Mesenchymal stem cell (in vitro differentiated cells and primary cell): ENCODE data around the gene UPP2.

Experiments used
- DNase-seq: peaks from one replicate; pipeline ENCODE4 v3.0.0-alpha.2; 2013
- H2AFZ ChIP-seq: one replicate; pipeline ENCODE4 v1.6.1; 2013; ENCODE audit warnings: low read depth, mild to moderate bottlenecking, control low read depth, inconsistent platforms, low read length, moderate library complexity
- H2AK5ac ChIP-seq: 2 replicates; pipeline ENCODE4 v1.6.1; 2013; ENCODE audit warnings: low read length, moderate library complexity, mild to moderate bottlenecking, inconsistent platforms; ENCODE audit not compliant: severe bottlenecking
- H2BK120ac ChIP-seq: one replicate; pipeline ENCODE4 v1.6.1; 2013; ENCODE audit warnings: low read depth, mild to moderate bottlenecking, inconsistent platforms, low read length, moderate library complexity
- H2BK12ac ChIP-seq, 2 experiments: one replicate each; pipeline ENCODE4 v1.6.1; 2013; ENCODE audit warnings: inconsistent platforms in 2 of 2, low read length in 2 of 2, mild to moderate bottlenecking in 2 of 2, moderate library complexity in 2 of 2, control low read depth in 1 of 2
- H2BK15ac ChIP-seq: one replicate; pipeline ENCODE4 v1.6.1; 2013; ENCODE audit warnings: mild to moderate bottlenecking, low read depth, inconsistent platforms; ENCODE audit not compliant: poor library complexity, severe bottlenecking
- H2BK5ac ChIP-seq: 2 replicates; pipeline ENCODE4 v1.6.1; 2013; ENCODE audit warnings: low read depth, mild to moderate bottlenecking, low read length, control low read depth, inconsistent platforms; ENCODE audit not compliant: poor library complexity, severe bottlenecking
- H3K14ac ChIP-seq, 2 experiments: one replicate each; pipeline ENCODE4 v1.6.1; 2013; ENCODE audit warnings: inconsistent platforms in 2 of 2, low read length in 2 of 2, control low read depth in 1 of 2, mild to moderate bottlenecking in 1 of 2, moderate library complexity in 1 of 2
- H3K18ac ChIP-seq, 2 experiments: one replicate each; pipeline ENCODE4 v1.6.1; 2013; ENCODE audit warnings: inconsistent platforms in 2 of 2, low read length in 2 of 2, control low read depth in 1 of 2, low read depth in 1 of 2, mild to moderate bottlenecking in 1 of 2
- H3K23ac ChIP-seq, 2 experiments: one replicate each; pipeline ENCODE4 v1.6.1; 2013; ENCODE audit warnings: inconsistent platforms in 2 of 2, low read length in 2 of 2, mild to moderate bottlenecking in 2 of 2, moderate library complexity in 2 of 2, control low read depth in 1 of 2
- H3K27ac ChIP-seq: 2 replicates; pipeline ENCODE4 v1.5.1; 2013; ENCODE audit warnings: mild to moderate bottlenecking, moderate library complexity, low read length, control low read depth, inconsistent platforms; ENCODE audit not compliant: poor library complexity, severe bottlenecking
- H3K27me3 ChIP-seq, 2 experiments: 2 replicates each; pipeline versions ENCODE4 v1.6.1 to v1.7.0; 2013; ENCODE audit warnings: low read length in 2 of 2, mild to moderate bottlenecking in 2 of 2, moderate library complexity in 2 of 2, control low read depth in 1 of 2, inconsistent platforms in 1 of 2; ENCODE audit not compliant: control insufficient read depth in 1 of 2, insufficient read depth in 1 of 2
- H3K36me3 ChIP-seq, 2 experiments: 2 replicates each; pipeline versions ENCODE4 v1.6.1 to v1.7.0; 2013; ENCODE audit warnings: low read length in 2 of 2, control low read depth in 1 of 2, inconsistent platforms in 1 of 2, low read depth in 1 of 2, mild to moderate bottlenecking in 1 of 2; ENCODE audit not compliant: insufficient read depth in 2 of 2, control insufficient read depth in 1 of 2
- H3K4ac ChIP-seq, 2 experiments: one replicate each; pipeline ENCODE4 v1.6.1; 2013; ENCODE audit warnings: inconsistent platforms in 2 of 2, low read length in 2 of 2, mild to moderate bottlenecking in 2 of 2, moderate library complexity in 2 of 2, control low read depth in 1 of 2, low read depth in 1 of 2
- H3K4me1 ChIP-seq: 2 replicates; pipeline ENCODE4 v1.6.1; 2013; ENCODE audit warnings: low read depth, low read length, control low read depth; ENCODE audit not compliant: control insufficient read depth, insufficient read depth
- H3K4me2 ChIP-seq: 2 replicates; pipeline ENCODE4 v1.6.1; 2013; ENCODE audit warnings: low read length, mild to moderate bottlenecking, inconsistent platforms; ENCODE audit not compliant: poor library complexity, severe bottlenecking
- H3K4me3 ChIP-seq, 2 experiments: 2 replicates each; pipeline versions ENCODE4 v1.5.1 to v1.7.0; 2013; ENCODE audit warnings: low read length in 2 of 2, mild to moderate bottlenecking in 2 of 2, control low read depth in 1 of 2, low read depth in 1 of 2; ENCODE audit not compliant: insufficient read depth in 1 of 2
- H3K79me1 ChIP-seq: replicated peaks from 2 replicates; pipeline ENCODE4 v1.6.1; 2013; ENCODE audit warnings: mild to moderate bottlenecking, control low read depth, low read length, inconsistent platforms; ENCODE audit not compliant: poor library complexity, severe bottlenecking
- H3K9ac ChIP-seq: 2 replicates; pipeline ENCODE4 v1.7.0; 2013; ENCODE audit warnings: mild to moderate bottlenecking, low read length, moderate library complexity
- H3K9me3 ChIP-seq: 2 replicates; pipeline ENCODE4 v1.7.0; 2013; ENCODE audit warnings: mild to moderate bottlenecking, low read length; ENCODE audit not compliant: control insufficient read depth
- H4K8ac ChIP-seq: one replicate; pipeline ENCODE4 v1.6.1; 2013; ENCODE audit warnings: inconsistent platforms, mild to moderate bottlenecking, low read length, moderate library complexity
- H4K91ac ChIP-seq: one replicate; pipeline ENCODE4 v1.6.1; 2013; ENCODE audit warnings: mild to moderate bottlenecking, low read length, inconsistent platforms
- WGBS: methylation state at CpG from one replicate; pipeline ENCODE4 v1.1.7; 2013; ENCODE audit warnings: mixed read lengths; 5-methylcytosine and 5-hydroxymethylcytosine counted together

Gene UPP2

DNA sequence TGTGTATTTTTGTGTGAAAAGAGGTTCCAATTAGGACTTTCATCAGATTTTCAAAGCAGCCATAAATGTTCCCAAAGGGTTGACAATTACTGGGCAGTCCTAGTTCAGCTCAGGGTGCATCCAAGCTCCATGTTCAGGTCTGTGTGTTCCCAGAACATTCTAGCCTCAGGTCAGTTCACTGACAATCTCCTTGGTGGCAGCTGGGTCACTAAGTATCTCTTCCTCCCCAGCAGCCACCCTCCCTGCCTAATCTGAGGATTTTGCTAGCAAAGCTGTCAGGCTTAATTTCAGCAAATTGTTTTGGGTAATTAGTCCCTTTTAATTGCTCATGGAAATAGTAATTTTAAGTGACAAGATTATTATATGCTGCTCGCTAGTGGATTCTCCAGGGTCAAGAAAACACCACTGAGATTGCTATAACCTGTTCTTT, 29.8 kb downstream of the UPP2 start:
- no peak overlapping the region for H3K14ac ChIP-seq
- no peaks in the 10 kb centered on the region for H3K79me1 ChIP-seq
- H3K4me2 ChIP-seq: no peak overlapping the region
- H3K27ac ChIP-seq: peak overlapping the region; percentile 74
- DNase-seq: no peak
- no peak overlapping the region for H3K18ac ChIP-seq
- no peak overlapping the region for H3K23ac ChIP-seq
- no peak overlapping the region for H2BK15ac ChIP-seq
- H3K4ac ChIP-seq: no peak overlapping the region
- no peak overlapping the region for H2BK120ac ChIP-seq
- no peak overlapping the region for H2BK5ac ChIP-seq
- H3K9me3 ChIP-seq: no peaks in the 10 kb centered on the region
- no peak overlapping the region for H3K4me3 ChIP-seq
- WGBS: 80% methylated on average over 1 of the region's 1 CpG
- H2BK12ac ChIP-seq: no peak overlapping the region
- peak overlapping the region; percentile 18 for H2AK5ac ChIP-seq
- no peak overlapping the region for H2AFZ ChIP-seq
- H4K91ac ChIP-seq: no peak overlapping the region
- H4K8ac ChIP-seq: no peak overlapping the region
- H3K36me3 ChIP-seq: no peaks in the 10 kb centered on the region
- no peak overlapping the region for H3K9ac ChIP-seq
- H3K4me1 ChIP-seq: peaks cover 9% of the 10 kb centered on the region
- no peaks in the 10 kb centered on the region for H3K27me3 ChIP-seq

DNA sequence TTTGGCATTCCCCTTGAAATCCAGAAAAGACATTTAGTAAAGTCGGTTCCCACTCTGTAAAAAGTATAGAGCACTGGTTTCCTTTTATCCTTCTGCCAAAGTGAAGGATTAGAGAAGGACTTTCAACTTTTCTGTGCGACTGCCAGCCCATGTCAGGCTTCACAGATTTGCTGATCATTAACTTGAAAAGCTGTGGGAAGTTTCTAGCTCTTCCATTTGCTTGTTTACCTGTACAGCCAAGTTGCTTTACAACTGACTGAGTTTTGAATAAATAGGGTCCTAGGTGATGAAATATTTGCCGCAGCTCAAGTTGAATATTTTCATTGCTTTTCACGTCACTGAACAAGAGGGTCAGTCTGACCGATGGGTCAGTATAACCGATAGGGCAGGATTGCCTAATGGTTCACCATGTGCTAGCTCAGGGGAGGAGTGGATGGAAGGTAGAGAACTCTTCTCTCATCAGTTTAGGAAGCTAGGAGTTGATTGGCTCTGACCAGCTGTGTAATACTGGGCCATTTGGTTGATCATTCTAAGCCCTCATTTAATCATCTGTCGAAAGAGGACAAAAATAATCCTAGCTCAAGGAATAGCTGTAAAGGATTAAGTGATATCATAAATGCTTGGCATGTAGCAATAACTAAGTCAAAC, 30.4 kb downstream of the UPP2 start:
- WGBS: 91% methylated on average over 7 of the region's 7 CpGs
- Histone ChIP-seq H3K27ac (peak overlapping the region; percentile 74), H4K91ac (no peak overlapping the region), H3K36me3 (no peaks in the 10 kb centered on the region), H4K8ac (no peak overlapping the region), H3K14ac (no peak overlapping the region), H2BK12ac (no peak overlapping the region), H3K23ac (no peak overlapping the region), H3K4me3 (no peak overlapping the region), H3K27me3 (no peaks in the 10 kb centered on the region), H3K79me1 (no peaks in the 10 kb centered on the region), H3K4me2 (peak overlapping the region; percentile 29), H2BK120ac (no peak overlapping the region), H2AK5ac (no peak overlapping the region), H2BK5ac (no peak overlapping the region), H3K9ac (no peak overlapping the region), H2BK15ac (no peak overlapping the region), H3K18ac (no peak overlapping the region), H3K9me3 (no peaks in the 10 kb centered on the region), H2AFZ (no peak overlapping the region), H3K4ac (no peak overlapping the region), H3K4me1 (peaks cover 9% of the 10 kb centered on the region)
- no peak for DNase-seq

DNA sequence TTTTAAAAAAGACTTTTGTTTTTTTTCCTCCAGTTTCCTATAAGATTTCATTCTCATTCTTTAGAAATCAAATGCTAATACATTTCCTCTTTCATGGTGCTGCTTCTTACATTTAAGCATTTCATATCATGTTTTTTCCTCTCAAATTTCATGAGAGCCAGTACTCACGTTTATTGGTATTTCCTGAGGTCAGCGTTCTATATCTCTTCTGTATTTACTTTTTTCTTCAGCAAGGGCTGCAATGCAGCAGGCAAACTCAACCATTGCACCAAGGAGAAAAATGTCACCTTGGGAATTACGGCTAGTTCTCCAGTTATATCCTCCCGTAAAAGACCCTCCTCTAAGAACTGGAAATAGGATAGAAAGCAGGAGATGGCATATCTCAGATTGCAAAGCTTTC, 32.4 kb downstream of the UPP2 start:
- H3K79me1 ChIP-seq: no peaks in the 10 kb centered on the region
- H3K27ac ChIP-seq: no peak overlapping the region
- no peak overlapping the region for H3K4me2 ChIP-seq
- H3K9me3 ChIP-seq: no peaks in the 10 kb centered on the region
- no peak overlapping the region for H3K4me3 ChIP-seq
- H3K27me3 ChIP-seq: no peaks in the 10 kb centered on the region
- no peak overlapping the region for H2BK120ac ChIP-seq
- H3K18ac ChIP-seq: no peak overlapping the region
- no peak for DNase-seq
- no peak overlapping the region for H2AFZ ChIP-seq
- H3K36me3 ChIP-seq: no peaks in the 10 kb centered on the region
- no peak overlapping the region for H3K9ac ChIP-seq
- no peak overlapping the region for H3K23ac ChIP-seq
- H2BK12ac ChIP-seq: no peak overlapping the region
- H4K8ac ChIP-seq: no peak overlapping the region
- no peak overlapping the region for H2BK5ac ChIP-seq
- no peak overlapping the region for H3K4ac ChIP-seq
- no peak overlapping the region for H2BK15ac ChIP-seq
- 67% methylated on average over 2 of the region's 4 CpGs for WGBS
- no peak overlapping the region for H4K91ac ChIP-seq
- peaks cover 6% of the 10 kb centered on the region for H3K4me1 ChIP-seq
- H2AK5ac ChIP-seq: no peak overlapping the region
- H3K14ac ChIP-seq: no peak overlapping the region

DNA sequence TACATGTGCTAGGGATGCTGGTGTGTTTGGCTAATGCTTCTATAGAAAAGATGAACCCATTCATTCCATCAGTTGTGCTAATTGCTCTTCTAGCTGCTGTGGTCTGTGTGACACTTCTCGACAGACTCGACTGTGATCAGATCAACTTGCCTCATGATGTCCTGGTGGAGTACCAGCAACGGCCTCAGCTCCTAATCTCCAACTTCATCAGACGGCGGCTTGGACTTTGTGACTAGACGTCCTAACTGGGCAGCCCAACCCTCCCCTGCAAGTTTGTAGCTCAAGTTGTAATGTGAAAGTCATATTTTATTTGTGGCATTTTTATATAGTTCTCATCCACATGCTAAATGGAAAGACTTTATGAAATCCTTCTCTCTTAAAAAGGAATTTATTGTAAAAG, 33.0 kb downstream of the UPP2 start:
- Histone ChIP-seq H2BK5ac (no peak overlapping the region), H3K9ac (no peak overlapping the region), H3K9me3 (no peaks in the 10 kb centered on the region), H3K18ac (no peak overlapping the region), H4K91ac (no peak overlapping the region), H3K79me1 (no peaks in the 10 kb centered on the region), H2AFZ (no peak overlapping the region), H3K27me3 (no peaks in the 10 kb centered on the region), H3K14ac (no peak overlapping the region), H2AK5ac (no peak overlapping the region), H3K4ac (no peak overlapping the region), H2BK15ac (no peak overlapping the region), H3K27ac (no peak overlapping the region), H2BK120ac (no peak overlapping the region), H3K36me3 (no peaks in the 10 kb centered on the region), H3K23ac (no peak overlapping the region), H3K4me1 (peaks cover 4% of the 10 kb centered on the region), H3K4me2 (no peak overlapping the region), H3K4me3 (no peak overlapping the region), H4K8ac (no peak overlapping the region), H2BK12ac (no peak overlapping the region)
- 90% methylated on average over 2 of the region's 6 CpGs for WGBS
- no peak for DNase-seq
